ENCODE results near the gene NINJ1.
A peak's percentile ranks its signal among the peaks of the same experiment; 100 is the strongest.

The NINJ1 gene

DNA sequence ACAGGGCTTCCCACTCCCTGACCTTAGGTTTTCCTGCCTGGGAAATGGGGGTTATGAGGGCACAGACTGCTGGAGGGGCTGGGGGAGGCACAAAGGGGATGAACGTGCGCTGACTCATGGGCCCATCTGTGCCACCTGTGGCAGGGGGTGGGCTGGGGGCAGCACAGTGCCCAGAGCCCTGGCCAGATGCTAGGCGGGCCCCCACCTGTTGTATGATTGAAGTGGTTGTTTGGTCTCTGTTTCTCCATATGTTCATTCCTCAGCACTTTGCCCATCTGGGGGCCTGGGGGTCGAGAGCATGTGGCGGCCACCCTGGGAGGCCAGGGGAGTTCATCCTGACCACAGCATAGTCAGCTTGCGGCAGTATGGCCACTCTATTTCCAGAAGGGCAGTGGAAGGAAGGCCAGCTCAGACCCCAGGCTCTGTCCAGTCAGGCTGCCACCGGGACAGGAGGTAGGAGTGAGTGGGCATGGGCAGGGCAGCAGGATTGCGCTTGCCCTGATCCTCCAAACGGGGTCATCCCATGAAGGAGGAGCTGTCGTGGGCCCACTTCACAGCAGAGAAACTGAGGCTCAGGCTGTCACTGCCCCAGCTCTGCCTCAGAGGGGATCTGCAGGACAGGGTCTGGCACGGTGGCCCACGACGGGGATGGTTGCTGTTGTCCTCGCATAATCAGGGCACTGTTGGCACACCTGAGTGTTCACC, 841 bp upstream of the NINJ1 start:
- H3K4me3 ChIP-seq (ENCODE audit: low read depth, low read length) = peak overlapping the region; percentile 94
- no peaks in the 10 kb centered on the region for H3K9me3 ChIP-seq (ENCODE audit: control insufficient read depth, low read length)
- H3K4me1 ChIP-seq = peaks cover 22% of the 10 kb centered on the region

GRCh38 chr9:93133681-93134014, 403 bp downstream of the NINJ1 start:
- Histone ChIP-seq H3K4me3 (ENCODE audit: low read depth, low read length) (peak overlapping the region; percentile 94), H3K9ac (peak overlapping the region; percentile 72), H3K27ac (peak overlapping the region; percentile 98), H3K27me3 (ENCODE audit: control insufficient read depth, insufficient read depth, low read length) (no peaks in the 10 kb centered on the region), H3K4me1 (peaks cover 29% of the 10 kb centered on the region), H3K4me2 (ENCODE audit: low read length) (peak overlapping the region; percentile 93), H3K36me3 (ENCODE audit: control insufficient read depth, insufficient read depth, low read length) (no peaks in the 10 kb centered on the region), H3K9me3 (ENCODE audit: control insufficient read depth, low read length) (no peaks in the 10 kb centered on the region), H3K79me2 (peaks cover 34% of the 10 kb centered on the region), H2AFZ (peak overlapping the region; percentile 81)
- TF ChIP-seq, protein P1, sequence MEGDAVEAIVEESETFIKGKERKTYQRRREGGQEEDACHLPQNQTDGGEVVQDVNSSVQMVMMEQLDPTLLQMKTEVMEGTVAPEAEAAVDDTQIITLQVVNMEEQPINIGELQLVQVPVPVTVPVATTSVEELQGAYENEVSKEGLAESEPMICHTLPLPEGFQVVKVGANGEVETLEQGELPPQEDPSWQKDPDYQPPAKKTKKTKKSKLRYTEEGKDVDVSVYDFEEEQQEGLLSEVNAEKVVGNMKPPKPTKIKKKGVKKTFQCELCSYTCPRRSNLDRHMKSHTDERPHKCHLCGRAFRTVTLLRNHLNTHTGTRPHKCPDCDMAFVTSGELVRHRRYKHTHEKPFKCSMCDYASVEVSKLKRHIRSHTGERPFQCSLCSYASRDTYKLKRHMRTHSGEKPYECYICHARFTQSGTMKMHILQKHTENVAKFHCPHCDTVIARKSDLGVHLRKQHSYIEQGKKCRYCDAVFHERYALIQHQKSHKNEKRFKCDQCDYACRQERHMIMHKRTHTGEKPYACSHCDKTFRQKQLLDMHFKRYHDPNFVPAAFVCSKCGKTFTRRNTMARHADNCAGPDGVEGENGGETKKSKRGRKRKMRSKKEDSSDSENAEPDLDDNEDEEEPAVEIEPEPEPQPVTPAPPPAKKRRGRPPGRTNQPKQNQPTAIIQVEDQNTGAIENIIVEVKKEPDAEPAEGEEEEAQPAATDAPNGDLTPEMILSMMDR (IDR thresholded peaks at IDR 0.05) = no peak

More for the DNA sequence above, 841 bp upstream of the NINJ1 start:
- Histone ChIP-seq H3K36me3 (ENCODE audit: control insufficient read depth, insufficient read depth, low read length) (no peaks in the 10 kb centered on the region), H3K79me2 (peaks cover 23% of the 10 kb centered on the region), H2AFZ (peak overlapping the region; percentile 89), H3K27ac (peak overlapping the region; percentile 98), H3K4me2 (ENCODE audit: low read length) (peak overlapping the region; percentile 93), H3K9ac (no peak overlapping the region), H3K27me3 (ENCODE audit: control insufficient read depth, insufficient read depth, low read length) (no peaks in the 10 kb centered on the region)
- TF ChIP-seq, protein P1 (IDR thresholded peaks at IDR 0.05) = no peak

DNA sequence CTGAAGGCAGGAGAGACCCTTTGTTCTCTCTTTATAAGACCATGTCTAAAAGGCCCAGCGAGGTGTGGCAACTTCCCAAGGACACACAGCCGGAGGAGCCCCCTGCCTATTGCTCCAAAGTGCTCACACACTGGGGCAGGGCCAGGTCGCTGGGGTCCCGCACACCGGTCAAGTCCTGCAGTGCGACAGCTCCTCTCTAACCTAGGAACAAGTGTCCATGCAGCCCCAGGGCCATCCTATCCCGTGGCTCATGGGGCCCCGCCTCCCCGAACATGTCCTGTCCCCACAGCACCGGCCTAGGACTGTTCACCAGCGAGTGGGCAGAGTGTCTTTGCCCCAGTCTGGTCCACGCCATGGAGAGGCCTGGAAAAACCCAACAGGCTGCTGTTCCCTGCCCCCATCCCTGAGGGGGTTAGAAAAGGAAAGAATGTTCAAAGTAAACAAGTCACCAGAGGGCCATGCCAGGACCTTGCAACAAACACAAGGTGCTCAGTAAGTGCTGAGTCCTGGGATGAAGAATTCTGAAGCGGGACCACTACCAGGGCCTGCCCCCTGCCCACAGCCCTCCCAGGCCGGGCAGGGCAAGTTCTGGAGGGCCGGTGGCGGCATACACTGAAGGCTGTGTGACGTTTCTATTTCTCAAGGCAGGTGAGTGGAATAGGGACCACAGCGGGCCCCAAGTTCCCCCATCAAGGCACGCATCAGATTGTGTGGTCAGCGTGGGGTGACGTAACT, 938 bp downstream of the NINJ1 start:
- H3K4me1 ChIP-seq = peaks cover 29% of the 10 kb centered on the region

DNA sequence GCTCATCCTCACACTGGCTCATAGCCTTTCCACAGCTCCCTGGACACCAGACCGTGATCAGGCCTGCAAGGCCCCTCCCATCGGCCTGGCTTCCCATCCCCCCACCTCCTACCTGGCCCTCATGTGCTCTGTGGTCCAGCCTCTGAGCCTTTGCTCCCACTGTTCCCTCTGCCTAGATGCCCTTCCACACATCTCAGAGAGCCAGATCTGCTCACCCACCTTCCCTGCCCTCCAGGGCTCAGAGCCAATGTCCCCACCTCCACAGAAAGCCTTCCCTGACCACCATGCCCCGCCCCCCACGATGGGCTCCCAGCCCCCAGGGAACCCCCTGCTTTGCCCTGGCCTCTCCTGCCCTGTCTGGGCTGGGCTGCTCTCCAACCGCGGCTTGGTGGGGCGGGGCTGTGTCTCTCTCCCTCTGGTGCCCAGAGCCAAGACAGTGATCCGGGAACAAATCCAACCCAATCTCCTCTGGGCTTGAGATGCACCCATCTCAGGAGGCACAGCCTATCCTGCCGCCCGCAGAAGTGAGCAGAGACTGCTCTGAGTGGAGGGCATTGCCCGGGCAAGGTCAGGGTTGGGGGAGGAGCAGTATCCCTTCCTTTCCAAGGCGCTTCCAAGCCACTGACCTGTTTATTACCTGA, 1.6 kb downstream of the NINJ1 start:
- Histone ChIP-seq H3K27me3 (ENCODE audit: control insufficient read depth, insufficient read depth, low read length) (no peaks in the 10 kb centered on the region), H3K27ac (peak overlapping the region; percentile 98), H3K4me1 (peaks cover 36% of the 10 kb centered on the region), H2AFZ (no peak overlapping the region), H3K36me3 (ENCODE audit: control insufficient read depth, insufficient read depth, low read length) (no peaks in the 10 kb centered on the region), H3K9me3 (ENCODE audit: control insufficient read depth, low read length) (no peaks in the 10 kb centered on the region), H3K79me2 (peaks cover 34% of the 10 kb centered on the region), H3K9ac (no peak overlapping the region), H3K4me2 (ENCODE audit: low read length) (peak overlapping the region; percentile 93), H3K4me3 (ENCODE audit: low read depth, low read length) (peak overlapping the region; percentile 94)
- TF ChIP-seq, protein P1 (IDR thresholded peaks at IDR 0.05) = no peak

More for the DNA sequence above, 938 bp downstream of the NINJ1 start:
- Histone ChIP-seq H3K9ac (peak overlapping the region; percentile 72), H3K27me3 (ENCODE audit: control insufficient read depth, insufficient read depth, low read length) (no peaks in the 10 kb centered on the region), H3K79me2 (peaks cover 34% of the 10 kb centered on the region), H3K9me3 (ENCODE audit: control insufficient read depth, low read length) (no peaks in the 10 kb centered on the region), H3K4me3 (ENCODE audit: low read depth, low read length) (peak overlapping the region; percentile 94), H3K36me3 (ENCODE audit: control insufficient read depth, insufficient read depth, low read length) (no peaks in the 10 kb centered on the region), H3K4me2 (ENCODE audit: low read length) (peak overlapping the region; percentile 93), H2AFZ (peak overlapping the region; percentile 81), H3K27ac (peak overlapping the region; percentile 98)
- TF ChIP-seq, protein P1 (IDR thresholded peaks at IDR 0.05) = no peak
